ENCODE data around the gene NOTCH1.

DNA sequence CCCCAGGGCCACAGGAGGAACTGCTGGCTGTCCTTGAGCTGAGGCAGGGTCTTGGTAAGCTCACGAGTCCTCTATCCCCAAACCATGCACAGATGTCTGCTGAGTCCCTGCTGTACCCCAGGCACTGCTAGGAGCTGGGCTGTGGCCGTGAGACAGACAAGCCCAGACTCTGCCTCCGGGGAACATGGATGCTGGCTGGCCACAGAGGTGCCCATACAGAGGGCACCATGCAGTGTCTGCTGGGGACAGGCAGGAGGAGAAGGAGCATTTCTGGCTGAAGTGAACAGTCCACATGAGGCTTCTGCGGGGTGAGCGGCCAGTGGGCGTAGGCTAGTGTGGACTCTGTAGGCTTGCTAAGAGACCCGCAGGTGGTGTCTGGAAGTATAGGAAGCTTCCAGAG lies 58.2 kb downstream of the NOTCH1 start:
- TF ChIP-seq FOXP2 (optimal IDR thresholded peaks at IDR 0.05; ENCODE audit: borderline replicate concordance, extremely low read depth, extremely low read length, insufficient read depth) (no peak), POLR2AphosphoS5 (IDR thresholded peaks at IDR 0.05; ENCODE audit: low read depth, low read length) (no peak)
- TF ChIP-seq, protein P1, sequence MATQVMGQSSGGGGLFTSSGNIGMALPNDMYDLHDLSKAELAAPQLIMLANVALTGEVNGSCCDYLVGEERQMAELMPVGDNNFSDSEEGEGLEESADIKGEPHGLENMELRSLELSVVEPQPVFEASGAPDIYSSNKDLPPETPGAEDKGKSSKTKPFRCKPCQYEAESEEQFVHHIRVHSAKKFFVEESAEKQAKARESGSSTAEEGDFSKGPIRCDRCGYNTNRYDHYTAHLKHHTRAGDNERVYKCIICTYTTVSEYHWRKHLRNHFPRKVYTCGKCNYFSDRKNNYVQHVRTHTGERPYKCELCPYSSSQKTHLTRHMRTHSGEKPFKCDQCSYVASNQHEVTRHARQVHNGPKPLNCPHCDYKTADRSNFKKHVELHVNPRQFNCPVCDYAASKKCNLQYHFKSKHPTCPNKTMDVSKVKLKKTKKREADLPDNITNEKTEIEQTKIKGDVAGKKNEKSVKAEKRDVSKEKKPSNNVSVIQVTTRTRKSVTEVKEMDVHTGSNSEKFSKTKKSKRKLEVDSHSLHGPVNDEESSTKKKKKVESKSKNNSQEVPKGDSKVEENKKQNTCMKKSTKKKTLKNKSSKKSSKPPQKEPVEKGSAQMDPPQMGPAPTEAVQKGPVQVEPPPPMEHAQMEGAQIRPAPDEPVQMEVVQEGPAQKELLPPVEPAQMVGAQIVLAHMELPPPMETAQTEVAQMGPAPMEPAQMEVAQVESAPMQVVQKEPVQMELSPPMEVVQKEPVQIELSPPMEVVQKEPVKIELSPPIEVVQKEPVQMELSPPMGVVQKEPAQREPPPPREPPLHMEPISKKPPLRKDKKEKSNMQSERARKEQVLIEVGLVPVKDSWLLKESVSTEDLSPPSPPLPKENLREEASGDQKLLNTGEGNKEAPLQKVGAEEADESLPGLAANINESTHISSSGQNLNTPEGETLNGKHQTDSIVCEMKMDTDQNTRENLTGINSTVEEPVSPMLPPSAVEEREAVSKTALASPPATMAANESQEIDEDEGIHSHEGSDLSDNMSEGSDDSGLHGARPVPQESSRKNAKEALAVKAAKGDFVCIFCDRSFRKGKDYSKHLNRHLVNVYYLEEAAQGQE (IDR thresholded peaks at IDR 0.05; ENCODE audit: insufficient read depth in 1 of 2, low read depth in 2 of 2, low read length in 2 of 2): no peak
